HCT116 (cell line): ENCODE results near the gene CCND1. TPM values are rescaled to one million over a fixed set of nuclear protein-coding genes. Genes with fewer than 3 reads are reported as not detected.
A peak's percentile ranks its signal among the peaks of the same experiment; 100 is the strongest.

Source experiments
- ATAC-seq: fragments of 200-7000 bp; cut with Tn5 transposase; 2 replicates; pipeline ENCODE4 v1.9.1; 2020; ENCODE audit warnings: mild to moderate bottlenecking, moderate library complexity
- BruUV-seq: library from RNA; stranded (reverse); fragments of 400-500 nt; replicated peaks from 2 replicates; lab custom pipeline; 2021; lab: Mats Ljungman, UMichigan
- CTCF ChIA-PET: fragments of 300-600 bp; sonication (Branson Sonifier 250); formaldehyde crosslinking; loops from one replicate; lab custom pipeline; 2021; ENCODE audit warnings: antibody characterized with exemption; lab: Charles Lee
- POLR2A ChIA-PET: fragments of 300-600, 350-600 bp; sonication (Branson Sonifier 250); formaldehyde crosslinking; loops from one replicate; lab custom pipeline; 2021; ENCODE audit warnings: antibody characterized with exemption; lab: Charles Lee
- RAD21 ChIA-PET, 2 experiments: fragments of 300-600 bp; sonication (Branson Sonifier 250); formaldehyde crosslinking; loops; one replicate each; lab custom pipeline; 2023; ENCODE audit warnings: low total read pairs in 2 of 2; ENCODE audit not compliant: uncharacterized antibody in 2 of 2, unreplicated experiment in 2 of 2, low non-redundant PET in 1 of 2; lab: Charles Lee
- DNase-seq: peaks from one replicate; pipeline ENCODE4 v3.0.0-alpha.2; 2010; ENCODE audit warnings: low read depth, low spot score
- H2AFZ ChIP-seq: fragments of 200-600 bp; shearing (Covaris generic), sonication (generic); 2 replicates; pipeline ENCODE4 v1.6.1; 2017; ENCODE audit warnings: low read depth, mixed run types, mixed read lengths, antibody characterized with exemption, low read length; ENCODE audit not compliant: poor library complexity, severe bottlenecking
- H3K27ac ChIP-seq: 2 replicates; pipeline ENCODE4 v1.5.1; 2012; ENCODE audit warnings: low read depth, low read length
- H3K27me3 ChIP-seq: fragments of 200-600 bp; sonication (generic); 2 replicates; pipeline ENCODE4 v1.6.1; 2016; ENCODE audit warnings: mixed run types, low read length, mixed read lengths; ENCODE audit not compliant: insufficient read depth
- H3K36me3 ChIP-seq, 2 experiments: fragments of 200-500 bp in 1 of 2; fragments of 200-600 bp in 1 of 2; sonication (Bioruptor generic) in 1 of 2; sonication (generic) in 1 of 2; 2 replicates each; pipeline versions ENCODE4 v1.5.1 to v1.6.1; 2014 to 2016; ENCODE audit warnings: low read length in 2 of 2, inconsistent platforms in 1 of 2, mixed read lengths in 1 of 2, mixed run types in 1 of 2; ENCODE audit not compliant: insufficient read depth in 2 of 2, control insufficient read depth in 1 of 2
- H3K4me1 ChIP-seq, 2 experiments: fragments of 200-600 bp in 1 of 2; sonication (generic) in 1 of 2; 2 replicates each; pipeline versions ENCODE4 v1.5.1 to v1.6.1; 2012 to 2017; ENCODE audit warnings: low read length in 2 of 2, inconsistent platforms in 1 of 2, mild to moderate bottlenecking in 1 of 2, mixed read lengths in 1 of 2, mixed run types in 1 of 2, moderate library complexity in 1 of 2; ENCODE audit not compliant: insufficient read depth in 2 of 2, control insufficient read depth in 1 of 2
- H3K4me2 ChIP-seq: fragments of 200-600 bp; sonication (generic); 2 replicates; pipeline ENCODE4 v1.6.1; 2017; ENCODE audit warnings: mixed run types, low read length, mixed read lengths
- H3K4me3 ChIP-seq, 2 experiments: fragments of 200-600 bp in 1 of 2; sonication (generic) in 1 of 2; replicated peaks in 1 of 2; 2 replicates each; pipeline ENCODE4 v1.5.1; 2011 to 2016; ENCODE audit warnings: low read length in 2 of 2, control low read depth in 1 of 2, low read depth in 1 of 2, mild to moderate bottlenecking in 1 of 2, mixed read lengths in 1 of 2, mixed run types in 1 of 2
- H3K79me2 ChIP-seq: fragments of 200-600 bp; sonication (generic); 2 replicates; pipeline ENCODE4 v1.6.1; 2017; ENCODE audit warnings: mild to moderate bottlenecking, mixed run types, low read length, moderate library complexity, mixed read lengths; ENCODE audit not compliant: insufficient read depth
- H3K9ac ChIP-seq: fragments of 200-600 bp; sonication (generic); 2 replicates; pipeline ENCODE4 v1.6.1; 2016; ENCODE audit warnings: low read length, mixed read lengths
- H3K9me2 ChIP-seq: fragments of 200-600 bp; sonication (generic), shearing (Covaris generic); 2 replicates; pipeline ENCODE4 v1.6.1; 2017; ENCODE audit warnings: mixed run types, mild to moderate bottlenecking, moderate library complexity; ENCODE audit not compliant: insufficient read depth
- H3K9me3 ChIP-seq, 2 experiments: fragments of 200-500 bp in 1 of 2; fragments of 200-600 bp in 1 of 2; sonication (Bioruptor generic) in 1 of 2; sonication (generic) in 1 of 2; 2 replicates each; pipeline ENCODE4 v1.6.1; 2014 to 2017; ENCODE audit warnings: low read length in 2 of 2, mixed read lengths in 2 of 2, inconsistent platforms in 1 of 2, low read depth in 1 of 2, mild to moderate bottlenecking in 1 of 2, mixed run types in 1 of 2, moderate library complexity in 1 of 2; ENCODE audit not compliant: control insufficient read depth in 1 of 2, insufficient read depth in 1 of 2
- H4K20me1 ChIP-seq: fragments of 200-600 bp; sonication (generic), shearing (Covaris generic); 2 replicates; pipeline ENCODE4 v1.6.1; 2017; ENCODE audit warnings: mixed run types, mild to moderate bottlenecking, moderate library complexity; ENCODE audit not compliant: insufficient read depth
- POLR2A ChIP-seq: IDR thresholded peaks from 2 replicates; pipeline ENCODE4 v1.7.0; 2011; ENCODE audit warnings: borderline replicate concordance; ENCODE audit not compliant: insufficient read depth, insufficient read length; ENCODE audit errors: extremely low read depth
- POLR2AphosphoS5 ChIP-seq: IDR thresholded peaks from 2 replicates; pipeline ENCODE4 v1.6.1; 2011; ENCODE audit warnings: mild to moderate bottlenecking, low read depth, low read length, moderate library complexity
- SRF ChIP-seq: IDR thresholded peaks from 2 replicates; pipeline ENCODE4 v1.6.1; 2012; ENCODE audit warnings: low read depth
- TCF7L2 ChIP-seq: IDR thresholded peaks from 2 replicates; pipeline ENCODE4 v1.7.0; 2011; ENCODE audit warnings: borderline replicate concordance, inconsistent platforms; ENCODE audit not compliant: insufficient read depth, insufficient read length; ENCODE audit errors: extremely low read depth
- ZFX ChIP-seq: fragments of 450-650 bp; IDR thresholded peaks from 2 replicates; pipeline ENCODE4 v1.6.1; 2017
- intact Hi-C: fragments of 100-400 bp; cut with micrococcal nuclease; formaldehyde crosslinking; loops from 2 replicates; pipeline ENCODE4 v1.10.0; 2022
- total RNA-seq: library from RNA; stranded (reverse); gene quantifications from one replicate; pipeline ENCODE4 v1.2.1, GENCODE V29; 2021; ENCODE audit not compliant: unreplicated experiment

CCND1 gene
- total RNA-seq, 1 experiment from 2014 or later, result 601 TPM

- Histone ChIP-seq H3K4me3 (peak overlapping the region; percentile 96 to 99), H3K9me2 (no peaks in the 10 kb centered on the region), H3K9ac (peak overlapping the region; percentile 100), H4K20me1 (no peaks in the 10 kb centered on the region), H3K36me3 (peaks cover 0 to 3% of the 10 kb centered on the region in 2 experiments; a peak in 1 of 4 replicates), H3K27ac (peak overlapping the region; percentile 96), H3K79me2 (peaks cover 34% of the 10 kb centered on the region), H3K27me3 (no peaks in the 10 kb centered on the region), H3K9me3 (no peaks in the 10 kb centered on the region), H3K4me2 (peak overlapping the region; percentile 90), H2AFZ (no peak overlapping the region), H3K4me1 (peaks cover 10 to 68% of the 10 kb centered on the region in 2 experiments)
- BruUV-seq, result no TSS peak
- ChIA-PET POLR2A (interaction anchor here (0.6 to 1.2 kb wide), 7 partner anchors 300 to 344 kb away, joined by 3 to 15 read pairs (median 4); partner anchors contain the start of gene MYEOV), CTCF (interaction anchor here (0.8 to 1.2 kb wide), 2 partner anchors 340 to 537 kb away, joined by 3 to 6 read pairs; no protein-coding TSS in a partner anchor), RAD21 (interaction anchor here (0.7 to 1.5 kb wide), 3 partner anchors 257 to 344 kb away, joined by 3 to 7 read pairs (median 3); partner anchors contain the start of gene MYEOV (in 1 of the 2))
- peak; percentile 25 for ATAC-seq
- intact Hi-C loops, result loop anchor here (2.0 to 5.0 kb wide), 3 partner anchors 141 to 515 kb away; no protein-coding TSS in a partner anchor
- TF ChIP-seq ZFX (no peak), SRF (no peak), TCF7L2 (peak; percentile 98), POLR2AphosphoS5 (peak; percentile 29; the same call in 1 of the 2 replicates), POLR2A (peak; percentile 22)
- DNase-seq, result peak; percentile 80
Measured at GRCh38 chr11:69637941-69638871, 2.8 kb upstream of the CCND1 start.
